Stimulated activated CD4-positive, alpha-beta T cell treated with anti-CD3 and anti-CD28 coated beads, Interleukin-4, amount 100 ng/mL, for 48 hours (primary cell): ENCODE data around the gene CNTN2.

ENCODE experiments used
- DNase-seq, 2 donors: peaks; one replicate each; pipeline ENCODE4 v3.0.0-alpha.2; 2020; ENCODE audit warnings: low read depth in 2 of 2

Gene CNTN2

DNA sequence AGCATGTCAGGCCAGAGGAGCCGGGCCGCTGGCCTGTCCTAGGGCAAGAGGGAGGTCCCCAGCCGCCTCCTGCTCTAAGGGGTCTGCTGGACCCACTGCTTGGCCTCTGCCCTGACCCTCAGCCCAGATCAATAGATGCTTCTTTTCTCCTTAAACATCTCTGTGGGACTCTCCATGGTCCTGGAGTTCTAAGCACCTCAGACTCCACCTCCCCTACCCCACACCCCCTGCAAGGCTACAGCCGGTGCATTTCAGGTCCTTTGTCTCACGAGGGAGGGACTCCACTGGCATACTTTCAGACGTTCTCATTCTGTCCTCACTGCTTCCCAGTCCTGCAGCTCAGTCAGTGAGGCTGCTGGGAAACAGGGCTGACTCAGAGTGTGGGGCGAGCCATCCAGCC, 11.0 kb downstream of the CNTN2 start:
- DNase-seq: no peak

GRCh38 chr1:205056188-205056611, 13.2 kb downstream of the CNTN2 start:
- DNase-seq: no peak

- no peak for DNase-seq
Measured at GRCh38 chr1:205056956-205057568, 14.1 kb downstream of the CNTN2 start.

DNA sequence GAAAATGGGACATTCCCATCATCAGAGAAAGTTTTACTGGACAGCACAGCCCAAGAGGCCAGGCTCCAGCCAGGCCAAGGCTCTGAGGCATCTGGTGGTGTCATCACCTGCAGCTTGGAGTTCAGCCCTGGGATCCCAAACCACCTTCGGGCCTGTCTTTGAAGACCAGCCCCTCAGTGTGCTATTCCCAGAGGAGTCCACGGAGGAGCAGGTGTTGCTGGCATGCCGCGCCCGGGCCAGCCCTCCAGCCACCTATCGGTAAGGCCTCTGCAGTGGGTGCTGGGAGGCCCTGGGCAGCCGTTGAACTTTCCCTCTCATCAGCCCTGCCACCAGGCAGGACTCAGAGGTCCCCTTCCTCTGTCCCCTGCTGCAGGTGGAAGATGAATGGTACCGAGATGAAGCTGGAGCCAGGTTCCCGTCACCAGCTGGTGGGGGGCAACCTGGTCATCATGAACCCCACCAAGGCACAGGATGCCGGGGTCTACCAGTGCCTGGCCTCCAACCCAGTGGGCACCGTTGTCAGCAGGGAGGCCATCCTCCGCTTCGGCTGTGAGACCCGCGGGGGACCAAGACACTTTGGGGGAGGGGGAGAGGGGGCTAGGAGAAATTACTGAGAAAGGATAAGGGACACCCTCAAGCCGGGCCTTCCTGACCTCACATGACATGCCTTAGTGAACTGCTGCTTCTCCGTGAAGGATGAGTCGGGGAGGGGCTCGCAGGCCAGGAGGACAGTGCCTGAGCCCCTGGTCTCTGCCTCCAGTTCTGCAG, 15.0 kb downstream of the CNTN2 start:
- no peak for DNase-seq

- DNase-seq: no peak
Measured at GRCh38 chr1:205058853-205059252, 15.8 kb downstream of the CNTN2 start.

- no peak for DNase-seq
Measured at GRCh38 chr1:205059660-205060059, 16.6 kb downstream of the CNTN2 start.

DNA sequence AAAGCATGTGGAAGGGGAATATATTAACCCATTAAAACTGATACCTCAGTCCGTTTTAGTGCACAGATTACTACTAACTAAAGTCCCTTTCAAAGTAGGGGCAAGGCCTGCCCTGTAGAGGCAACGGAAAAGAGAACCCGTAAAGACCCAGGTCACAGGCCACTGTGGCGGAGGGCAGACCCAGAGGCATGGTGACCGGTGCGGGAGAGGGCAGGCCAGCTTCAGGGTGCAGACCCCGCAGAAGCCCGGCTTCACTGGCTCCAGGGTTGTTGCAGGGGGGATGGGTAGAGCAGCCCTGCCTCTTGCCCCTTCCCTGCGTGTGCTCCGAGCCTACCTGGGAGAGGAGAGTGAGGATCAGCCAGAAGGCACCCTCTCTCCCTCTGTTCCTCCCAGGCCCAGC, 17.7 kb downstream of the CNTN2 start:
- no peak for DNase-seq

DNA sequence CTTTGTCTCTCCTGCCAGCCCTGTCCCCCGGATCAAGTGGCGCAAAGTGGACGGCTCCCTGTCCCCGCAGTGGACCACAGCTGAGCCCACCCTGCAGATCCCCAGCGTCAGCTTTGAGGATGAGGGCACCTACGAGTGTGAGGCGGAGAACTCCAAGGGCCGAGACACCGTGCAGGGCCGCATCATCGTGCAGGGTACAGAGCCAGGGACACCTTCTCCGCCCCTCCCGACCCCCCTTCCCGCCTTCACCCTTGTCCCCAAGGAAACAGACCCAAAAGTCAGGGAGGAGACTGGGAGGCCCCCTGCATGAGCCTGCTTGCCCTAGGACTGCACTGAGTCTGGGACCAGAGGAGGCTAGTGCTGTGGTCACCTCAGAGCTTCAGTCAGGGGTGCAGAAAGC, 18.2 kb downstream of the CNTN2 start:
- no peak for DNase-seq

- DNase-seq: peak; percentile 64 to 74
Measured at GRCh38 chr1:205061665-205062069, 18.7 kb downstream of the CNTN2 start.

DNA sequence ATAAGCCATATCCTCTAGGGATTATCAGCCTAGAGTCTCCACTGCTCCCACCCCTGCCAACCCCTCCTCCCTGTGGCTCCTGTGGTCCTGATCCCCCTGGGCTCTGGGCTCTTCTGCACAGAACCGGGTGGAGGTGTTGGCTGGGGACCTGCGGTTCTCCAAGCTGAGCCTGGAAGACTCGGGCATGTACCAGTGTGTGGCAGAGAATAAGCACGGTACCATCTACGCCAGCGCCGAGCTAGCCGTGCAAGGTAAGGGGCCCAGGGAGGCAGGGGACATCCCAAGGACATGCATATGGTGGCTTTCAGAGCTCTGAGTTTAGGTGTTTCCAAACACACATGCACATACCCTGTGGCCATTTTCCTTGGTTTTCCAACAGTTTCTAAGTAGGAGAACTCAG, 19.3 kb downstream of the CNTN2 start:
- DNase-seq: no peak

- DNase-seq: no peak
Measured at GRCh38 chr1:205062895-205063294, 19.9 kb downstream of the CNTN2 start.

GRCh38 chr1:205064301-205064700, 21.3 kb downstream of the CNTN2 start:
- no peak for DNase-seq

DNA sequence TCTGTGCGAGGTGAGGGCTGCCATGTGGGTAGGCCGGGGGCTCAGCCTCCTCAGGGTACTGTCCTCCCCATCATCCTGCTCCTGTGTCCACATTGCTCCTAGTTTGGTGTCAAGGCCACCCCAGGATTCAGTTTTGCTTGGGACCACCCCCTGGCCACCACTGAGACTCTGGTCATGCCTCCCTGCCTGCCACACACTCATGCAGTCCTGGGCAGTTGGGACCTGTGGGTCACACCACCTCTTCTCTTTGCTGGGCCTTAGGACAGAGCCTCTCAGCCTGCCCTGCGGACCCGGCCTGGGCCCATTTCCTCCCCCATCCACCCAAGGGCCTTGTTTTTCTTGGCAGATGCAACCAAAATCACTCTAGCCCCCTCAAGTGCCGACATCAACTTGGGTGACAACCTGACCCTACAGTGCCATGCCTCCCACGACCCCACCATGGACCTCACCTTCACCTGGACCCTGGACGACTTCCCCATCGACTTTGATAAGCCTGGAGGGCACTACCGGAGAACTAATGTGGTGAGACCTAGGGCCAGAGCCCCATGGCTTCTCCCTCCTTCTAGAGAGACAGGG, 21.8 kb downstream of the CNTN2 start:
- no peak for DNase-seq

GRCh38 chr1:205065666-205066065, 22.7 kb downstream of the CNTN2 start:
- DNase-seq: no peak

DNA sequence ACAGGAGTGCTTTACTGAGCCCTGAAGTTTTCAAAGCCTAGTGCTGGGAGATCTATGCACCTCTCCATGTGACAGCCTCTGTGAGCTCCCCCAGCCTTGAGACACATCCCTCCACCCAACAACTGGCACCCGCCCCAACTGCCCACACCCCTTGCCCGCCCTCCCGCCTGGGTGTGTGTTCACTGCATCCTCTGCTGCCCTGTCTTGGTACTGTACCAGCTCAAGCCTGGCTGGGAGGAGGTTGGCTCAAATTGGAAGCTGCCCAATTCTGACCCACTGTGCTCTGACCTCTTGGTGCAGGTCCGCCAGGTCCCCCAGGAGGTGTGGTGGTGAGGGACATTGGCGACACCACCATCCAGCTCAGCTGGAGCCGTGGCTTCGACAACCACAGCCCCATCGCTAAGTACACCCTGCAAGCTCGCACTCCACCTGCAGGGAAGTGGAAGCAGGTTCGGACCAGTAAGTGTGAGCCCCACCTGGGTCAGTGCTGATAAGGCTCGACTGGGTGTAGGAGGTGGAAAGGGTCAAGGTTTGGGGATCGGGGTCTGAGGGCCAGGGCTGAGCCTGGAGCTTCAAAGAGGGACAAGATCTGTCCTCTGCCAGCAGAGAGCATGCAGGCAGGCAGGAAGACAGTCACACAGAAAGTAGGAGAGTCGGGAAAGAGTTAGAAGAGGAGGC, 23.3 kb downstream of the CNTN2 start:
- no peak for DNase-seq

GRCh38 chr1:205067031-205067430, 24.0 kb downstream of the CNTN2 start:
- no peak for DNase-seq

GRCh38 chr1:205068001-205068400, 25.0 kb downstream of the CNTN2 start:
- DNase-seq: no peak

GRCh38 chr1:205068457-205069040, 25.5 kb downstream of the CNTN2 start:
- DNase-seq: no peak

DNA sequence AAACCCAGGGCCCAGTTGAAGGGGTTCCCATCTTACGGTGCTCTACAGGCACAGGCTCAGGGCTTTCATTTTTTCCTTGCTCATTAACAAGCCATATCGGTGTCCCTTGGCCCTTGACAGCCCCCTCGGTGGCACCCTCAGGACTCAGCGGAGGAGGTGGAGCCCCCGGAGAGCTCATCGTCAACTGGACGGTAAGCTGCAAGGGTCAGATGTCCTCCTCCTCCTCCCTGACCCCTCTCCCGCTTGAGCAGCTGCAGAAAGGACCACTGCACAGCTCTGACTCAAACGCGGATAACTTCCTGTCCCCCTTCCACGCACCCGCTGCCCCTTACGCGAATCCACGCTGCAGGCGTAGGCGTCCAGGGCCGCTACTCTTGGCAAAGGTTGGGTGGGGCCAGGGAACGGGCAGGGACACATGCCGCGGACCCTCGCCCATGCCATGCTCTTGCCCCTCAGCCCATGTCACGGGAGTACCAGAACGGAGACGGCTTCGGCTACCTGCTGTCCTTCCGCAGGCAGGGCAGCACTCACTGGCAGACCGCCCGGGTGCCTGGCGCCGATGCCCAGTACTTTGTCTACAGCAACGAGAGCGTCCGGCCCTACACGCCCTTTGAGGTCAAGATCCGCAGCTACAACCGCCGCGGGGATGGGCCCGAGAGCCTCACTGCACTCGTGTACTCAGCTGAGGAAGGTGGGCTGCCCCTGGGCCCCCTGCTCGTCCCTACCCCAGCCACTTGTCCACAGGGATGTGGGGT, 26.5 kb downstream of the CNTN2 start:
- DNase-seq: no peak

DNA sequence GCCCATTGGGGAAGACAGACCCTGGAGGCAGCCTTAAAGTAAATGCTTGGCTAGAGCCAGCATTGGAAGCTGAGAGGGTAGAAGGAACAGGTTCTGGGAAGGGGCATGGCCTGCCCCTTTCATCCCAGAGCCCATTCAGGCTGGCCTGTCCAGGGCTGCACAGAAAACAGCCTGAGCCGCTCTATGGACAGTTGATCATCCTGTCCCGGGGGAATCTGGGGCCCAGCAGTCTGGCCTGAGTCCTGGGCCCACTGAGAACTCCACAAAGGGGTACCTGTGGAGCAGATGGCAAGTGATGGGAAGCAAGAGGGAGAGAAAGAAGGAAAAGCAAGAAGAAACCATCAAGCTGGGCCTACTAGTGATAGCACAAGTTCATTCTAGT, 28.0 kb downstream of the CNTN2 start:
- no peak for DNase-seq

DNA sequence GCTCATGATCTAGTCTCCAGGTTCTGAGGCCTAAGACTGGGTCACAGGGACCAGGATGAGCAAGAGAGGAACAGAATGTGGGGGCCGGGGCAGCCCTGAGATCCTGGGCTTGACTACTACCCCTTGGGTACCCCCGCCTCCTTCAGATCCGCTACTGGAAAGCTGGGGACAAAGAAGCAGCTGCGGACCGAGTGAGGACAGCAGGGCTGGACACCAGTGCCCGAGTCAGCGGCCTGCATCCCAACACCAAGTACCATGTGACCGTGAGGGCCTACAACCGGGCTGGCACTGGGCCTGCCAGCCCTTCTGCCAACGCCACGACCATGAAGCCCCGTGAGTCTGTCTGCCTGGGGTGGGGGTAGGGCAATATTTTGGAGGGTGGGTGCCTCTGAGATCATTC, 28.8 kb downstream of the CNTN2 start:
- DNase-seq: no peak

DNA sequence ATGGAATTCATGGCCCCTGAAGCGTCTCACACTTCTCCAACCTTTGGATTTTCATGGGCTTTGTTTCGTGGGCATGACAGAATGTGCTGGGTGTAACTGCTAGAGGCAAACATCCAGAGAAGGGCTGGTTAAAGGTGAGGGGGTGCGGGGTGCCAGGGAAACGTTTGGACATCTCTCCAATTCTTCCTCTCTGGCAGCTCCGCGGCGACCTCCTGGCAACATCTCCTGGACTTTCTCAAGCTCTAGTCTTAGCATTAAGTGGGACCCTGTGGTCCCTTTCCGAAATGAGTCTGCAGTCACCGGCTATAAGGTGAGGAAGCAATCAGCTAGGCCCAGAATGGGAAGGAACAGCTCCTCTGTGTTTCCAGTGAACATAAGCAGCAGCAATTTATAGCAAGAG, 29.3 kb downstream of the CNTN2 start:
- no peak for DNase-seq
